ENCODE measurements around the gene SMDT1. TPM values are rescaled to one million over a fixed set of nuclear protein-coding genes. Genes with fewer than 3 reads are reported as not detected.

The SMDT1 gene
- total and polyA plus RNA-seq, 10 of the 15 experiments (the other 5 are each of a cell fraction or from before 2014, with no cell fraction given) = 19.7 to 176 (median 66.3) TPM

DNA sequence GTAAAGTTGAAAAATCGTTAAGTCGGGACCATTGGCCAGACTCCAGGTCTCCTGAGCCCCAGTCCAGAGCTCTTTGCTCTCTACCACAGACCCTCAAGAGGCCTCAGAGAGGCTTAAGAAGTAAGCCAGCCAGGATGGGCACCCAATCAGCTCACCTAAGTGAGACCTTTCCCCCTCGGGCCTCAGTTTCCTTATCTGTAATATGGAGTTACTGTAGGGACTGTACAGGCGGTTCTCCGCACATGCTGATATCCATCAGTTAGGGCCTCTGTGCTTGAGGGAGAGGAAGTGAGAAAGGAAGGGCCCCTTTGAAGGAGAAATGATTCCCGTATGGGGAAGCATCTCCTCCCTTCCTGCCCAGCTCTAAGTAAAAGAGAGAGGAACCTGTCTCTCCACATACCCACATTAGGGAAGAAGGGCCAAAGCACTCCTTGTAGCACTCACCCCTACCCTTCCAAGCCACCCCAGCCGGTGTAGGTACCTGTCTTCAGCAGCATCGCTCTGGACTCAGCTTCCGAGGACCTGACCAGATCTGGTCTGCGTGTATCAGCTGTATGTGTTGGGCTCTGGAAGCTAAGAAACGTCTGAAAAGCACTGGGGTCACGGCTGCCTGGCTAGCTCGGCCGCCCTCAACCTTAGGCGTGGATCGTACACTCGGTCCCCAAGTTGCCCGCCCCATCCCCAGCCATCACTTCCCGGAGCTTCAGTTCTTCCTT lies 9.5 kb upstream of the SMDT1 start (continued):
- TF ChIP-seq, protein P1, sequence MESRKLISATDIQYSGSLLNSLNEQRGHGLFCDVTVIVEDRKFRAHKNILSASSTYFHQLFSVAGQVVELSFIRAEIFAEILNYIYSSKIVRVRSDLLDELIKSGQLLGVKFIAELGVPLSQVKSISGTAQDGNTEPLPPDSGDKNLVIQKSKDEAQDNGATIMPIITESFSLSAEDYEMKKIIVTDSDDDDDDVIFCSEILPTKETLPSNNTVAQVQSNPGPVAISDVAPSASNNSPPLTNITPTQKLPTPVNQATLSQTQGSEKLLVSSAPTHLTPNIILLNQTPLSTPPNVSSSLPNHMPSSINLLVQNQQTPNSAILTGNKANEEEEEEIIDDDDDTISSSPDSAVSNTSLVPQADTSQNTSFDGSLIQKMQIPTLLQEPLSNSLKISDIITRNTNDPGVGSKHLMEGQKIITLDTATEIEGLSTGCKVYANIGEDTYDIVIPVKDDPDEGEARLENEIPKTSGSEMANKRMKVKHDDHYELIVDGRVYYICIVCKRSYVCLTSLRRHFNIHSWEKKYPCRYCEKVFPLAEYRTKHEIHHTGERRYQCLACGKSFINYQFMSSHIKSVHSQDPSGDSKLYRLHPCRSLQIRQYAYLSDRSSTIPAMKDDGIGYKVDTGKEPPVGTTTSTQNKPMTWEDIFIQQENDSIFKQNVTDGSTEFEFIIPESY (IDR thresholded peaks at IDR 0.05) = no peak
- TF ChIP-seq RUNX3 (IDR thresholded peaks at IDR 0.05; ENCODE audit: low read length) = 0 out of 2 replicates have a peak, but pooled peaks have one; percentile 4
- TF ChIP-seq LARP7 (IDR thresholded peaks at IDR 0.05) = no peak
- no peak for TF ChIP-seq ELK1 (IDR thresholded peaks at IDR 0.05; ENCODE audit: low read depth, low read length)
- no peak for TF ChIP-seq MAX (IDR thresholded peaks at IDR 0.05; ENCODE audit: low read depth, low read length)
- no peak for TF ChIP-seq TCF3 (IDR thresholded peaks at IDR 0.05; ENCODE audit: borderline replicate concordance, insufficient read depth, low read depth, low read length)
- TF ChIP-seq, protein P2, sequence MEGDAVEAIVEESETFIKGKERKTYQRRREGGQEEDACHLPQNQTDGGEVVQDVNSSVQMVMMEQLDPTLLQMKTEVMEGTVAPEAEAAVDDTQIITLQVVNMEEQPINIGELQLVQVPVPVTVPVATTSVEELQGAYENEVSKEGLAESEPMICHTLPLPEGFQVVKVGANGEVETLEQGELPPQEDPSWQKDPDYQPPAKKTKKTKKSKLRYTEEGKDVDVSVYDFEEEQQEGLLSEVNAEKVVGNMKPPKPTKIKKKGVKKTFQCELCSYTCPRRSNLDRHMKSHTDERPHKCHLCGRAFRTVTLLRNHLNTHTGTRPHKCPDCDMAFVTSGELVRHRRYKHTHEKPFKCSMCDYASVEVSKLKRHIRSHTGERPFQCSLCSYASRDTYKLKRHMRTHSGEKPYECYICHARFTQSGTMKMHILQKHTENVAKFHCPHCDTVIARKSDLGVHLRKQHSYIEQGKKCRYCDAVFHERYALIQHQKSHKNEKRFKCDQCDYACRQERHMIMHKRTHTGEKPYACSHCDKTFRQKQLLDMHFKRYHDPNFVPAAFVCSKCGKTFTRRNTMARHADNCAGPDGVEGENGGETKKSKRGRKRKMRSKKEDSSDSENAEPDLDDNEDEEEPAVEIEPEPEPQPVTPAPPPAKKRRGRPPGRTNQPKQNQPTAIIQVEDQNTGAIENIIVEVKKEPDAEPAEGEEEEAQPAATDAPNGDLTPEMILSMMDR (IDR thresholded peaks at IDR 0.05 in 2 of 3, conservative IDR thresholded peaks at IDR 0.05 in 1 of 3; ENCODE audit: control insufficient read depth in 2 of 3, extremely low read depth in 1 of 3, insufficient read depth in 1 of 3, low read depth in 3 of 3, low read length in 3 of 3) = no peak
- TF ChIP-seq CHD2 (IDR thresholded peaks at IDR 0.05; ENCODE audit: borderline replicate concordance, low read depth, low read length) = no peak
- TF ChIP-seq ZNF687 (IDR thresholded peaks at IDR 0.05) = no peak
- TF ChIP-seq, protein P3, sequence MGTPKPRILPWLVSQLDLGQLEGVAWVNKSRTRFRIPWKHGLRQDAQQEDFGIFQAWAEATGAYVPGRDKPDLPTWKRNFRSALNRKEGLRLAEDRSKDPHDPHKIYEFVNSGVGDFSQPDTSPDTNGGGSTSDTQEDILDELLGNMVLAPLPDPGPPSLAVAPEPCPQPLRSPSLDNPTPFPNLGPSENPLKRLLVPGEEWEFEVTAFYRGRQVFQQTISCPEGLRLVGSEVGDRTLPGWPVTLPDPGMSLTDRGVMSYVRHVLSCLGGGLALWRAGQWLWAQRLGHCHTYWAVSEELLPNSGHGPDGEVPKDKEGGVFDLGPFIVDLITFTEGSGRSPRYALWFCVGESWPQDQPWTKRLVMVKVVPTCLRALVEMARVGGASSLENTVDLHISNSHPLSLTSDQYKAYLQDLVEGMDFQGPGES (IDR thresholded peaks at IDR 0.05) = no peak
- no peak for TF ChIP-seq STAT3 (IDR thresholded peaks at IDR 0.05; ENCODE audit: low read depth, low read length)
- no peak for TF ChIP-seq ESRRA (IDR thresholded peaks at IDR 0.05; ENCODE audit: low read length)
- peak; percentile 79 for TF ChIP-seq SPI1 (IDR thresholded peaks at IDR 0.05; ENCODE audit: borderline replicate concordance, insufficient read depth, low read depth, low read length)
- no peak for TF ChIP-seq NBN (IDR thresholded peaks at IDR 0.05)
- TF ChIP-seq ATF7 (IDR thresholded peaks at IDR 0.05; ENCODE audit: low read depth) = no peak
- TF ChIP-seq HDAC6 (IDR thresholded peaks at IDR 0.05; ENCODE audit: unreplicated experiment) = no peak
- TF ChIP-seq ZZZ3 (IDR thresholded peaks at IDR 0.05; ENCODE audit: control insufficient read depth, insufficient read length, low read depth) = no peak
